ENCODE measurements around the gene GGPS1. TPM values are rescaled to one million over a fixed set of nuclear protein-coding genes. Genes with fewer than 3 reads are reported as not detected.

GGPS1 gene
- total RNA-seq, 1 donor from 2014 or later: 29.8 TPM

- H3K9me3 Mint-ChIP-seq: no peaks in the 10 kb centered on the region
Measured at GRCh38 chr1:235329139-235329902, 951 bp downstream of the GGPS1 start.

GRCh38 chr1:235330918-235331285 is 2.5 kb downstream of the GGPS1 start:
- Mint-ChIP-seq H3K9me3 (no peaks in the 10 kb centered on the region), H3K4me1 (ENCODE audit: low read depth) (peaks cover 14% of the 10 kb centered on the region), H3K27me3 (ENCODE audit: insufficient read depth) (no peaks in the 10 kb centered on the region), H3K36me3 (ENCODE audit: low read depth) (peaks cover 26% of the 10 kb centered on the region), H3K27ac (no peak overlapping the region), H3K4me3 (no peak overlapping the region)
- intact Hi-C loops (cut with micrococcal nuclease): no loop called here
- DNase-seq (ENCODE audit: low spot score): no peak

More at GRCh38 chr1:235329139-235329902, 951 bp downstream of the GGPS1 start:
- no peak for DNase-seq (ENCODE audit: low spot score)
- Mint-ChIP-seq H3K4me3 (no peak overlapping the region), H3K36me3 (ENCODE audit: low read depth) (peaks cover 29% of the 10 kb centered on the region), H3K27ac (no peak overlapping the region), H3K27me3 (ENCODE audit: insufficient read depth) (no peaks in the 10 kb centered on the region), H3K4me1 (ENCODE audit: low read depth) (peaks cover 27% of the 10 kb centered on the region)
- intact Hi-C loops (cut with micrococcal nuclease): loop anchor here (1.0 to 5.0 kb wide), 10 partner anchors 8 to 851 kb away; partner anchors contain the start of gene TARBP1

DNA sequence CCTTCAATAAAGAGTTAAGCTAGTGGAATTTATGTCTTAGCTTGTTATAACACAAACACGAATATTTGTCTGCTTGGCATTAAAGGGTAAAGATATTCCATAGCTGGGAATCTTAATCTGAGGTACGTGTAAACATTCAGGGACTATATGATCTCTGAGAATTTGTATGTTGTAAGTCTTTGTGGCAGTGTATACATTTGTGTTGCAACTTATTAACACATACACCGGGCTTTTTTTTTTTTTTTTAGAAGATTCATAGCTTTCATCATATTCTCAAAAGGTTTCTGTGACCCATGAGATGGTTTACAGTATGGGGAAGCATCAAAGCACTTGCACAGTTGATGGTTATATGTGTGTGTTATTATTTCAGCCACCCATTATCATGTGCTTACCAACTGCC is 3.0 kb downstream of the GGPS1 start:
- Mint-ChIP-seq H3K4me1 (ENCODE audit: low read depth) (peaks cover 9% of the 10 kb centered on the region), H3K27me3 (ENCODE audit: insufficient read depth) (no peaks in the 10 kb centered on the region), H3K27ac (no peak overlapping the region), H3K9me3 (no peaks in the 10 kb centered on the region), H3K36me3 (ENCODE audit: low read depth) (peaks cover 23% of the 10 kb centered on the region), H3K4me3 (no peak overlapping the region)
- DNase-seq (ENCODE audit: low spot score): no peak
- intact Hi-C loops (cut with micrococcal nuclease): no loop called here

DNA sequence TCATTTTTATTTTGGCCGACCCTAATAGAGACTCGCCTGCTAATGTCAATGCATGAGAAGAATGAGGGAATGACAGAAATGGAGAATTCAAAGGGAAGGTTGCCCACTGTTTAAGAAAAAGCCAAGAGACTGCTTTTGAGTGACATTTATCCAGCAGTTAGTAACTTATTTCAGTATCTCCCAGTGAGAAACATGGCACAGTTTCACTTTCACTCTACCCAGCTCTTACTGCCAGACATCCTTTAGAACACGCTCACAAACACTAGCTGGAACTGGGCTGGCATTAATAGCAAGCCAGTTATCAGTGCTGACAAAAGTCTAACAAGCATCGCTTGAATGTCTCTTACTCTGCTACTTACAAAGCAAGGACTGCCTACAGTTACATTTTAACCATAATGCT is 8.5 kb downstream of the GGPS1 start:
- intact Hi-C loops (cut with micrococcal nuclease): loop anchor here (1.0 kb wide), 1 partner anchor 8 kb away; no protein-coding TSS in a partner anchor
- H3K9me3 Mint-ChIP-seq: no peaks in the 10 kb centered on the region
- peaks cover 14% of the 10 kb centered on the region for H3K4me1 Mint-ChIP-seq (ENCODE audit: low read depth)
- H3K27ac Mint-ChIP-seq: peak overlapping the region; percentile 71
- peak overlapping the region; percentile 49 for H3K4me3 Mint-ChIP-seq
- no peaks in the 10 kb centered on the region for H3K27me3 Mint-ChIP-seq (ENCODE audit: insufficient read depth)
- peak; percentile 21 for DNase-seq (ENCODE audit: low spot score)
- peaks cover 13% of the 10 kb centered on the region for H3K36me3 Mint-ChIP-seq (ENCODE audit: low read depth)

DNA sequence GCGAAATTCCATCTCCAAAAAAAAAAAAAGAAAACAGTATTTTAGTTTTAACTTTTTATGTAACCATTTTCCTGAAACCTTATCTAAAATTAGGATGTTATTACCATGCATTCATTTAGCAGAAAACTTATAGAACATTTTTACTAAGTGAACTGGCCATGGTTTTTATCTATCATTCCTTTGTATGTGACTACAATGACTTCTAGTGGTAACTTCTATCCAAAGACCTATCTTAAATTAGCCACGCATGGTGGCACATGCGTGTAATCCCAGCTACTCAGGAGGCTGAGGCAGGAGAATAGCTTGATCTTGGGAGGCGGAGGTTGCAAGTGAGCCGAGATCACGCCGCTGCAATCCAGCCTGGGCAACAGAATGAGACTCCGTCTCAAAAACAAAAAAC is 11.4 kb downstream of the GGPS1 start:
- Mint-ChIP-seq H3K27ac (no peak overlapping the region), H3K36me3 (ENCODE audit: low read depth) (peaks cover 15% of the 10 kb centered on the region), H3K27me3 (ENCODE audit: insufficient read depth) (no peaks in the 10 kb centered on the region), H3K4me3 (no peak overlapping the region), H3K9me3 (no peaks in the 10 kb centered on the region), H3K4me1 (ENCODE audit: low read depth) (peaks cover 9% of the 10 kb centered on the region)
- no peak for DNase-seq (ENCODE audit: low spot score)
- intact Hi-C loops (cut with micrococcal nuclease): no loop called here

DNA sequence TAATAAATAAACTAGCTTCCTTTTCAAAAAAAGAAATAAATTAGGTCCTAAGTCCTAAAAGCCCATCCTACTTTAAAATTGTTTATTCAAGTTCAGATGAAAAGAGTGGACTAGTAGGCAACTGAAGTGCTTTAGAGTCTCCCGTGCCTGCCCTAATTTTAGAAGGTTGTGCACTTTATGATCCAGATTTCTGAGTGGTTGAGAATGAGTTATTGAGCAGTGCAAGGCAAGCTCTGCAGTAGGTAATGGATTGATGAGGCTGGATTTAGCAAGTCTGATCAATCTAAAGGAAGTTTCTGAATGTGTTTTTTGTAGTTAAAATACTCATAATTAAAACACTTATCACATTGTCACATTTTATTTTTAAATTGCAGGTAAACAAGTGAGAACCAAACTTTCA is 13.0 kb downstream of the GGPS1 start:
- Mint-ChIP-seq H3K27me3 (ENCODE audit: insufficient read depth) (no peaks in the 10 kb centered on the region), H3K9me3 (no peaks in the 10 kb centered on the region), H3K36me3 (ENCODE audit: low read depth) (peaks cover 22% of the 10 kb centered on the region), H3K27ac (no peak overlapping the region), H3K4me3 (no peak overlapping the region), H3K4me1 (ENCODE audit: low read depth) (peaks cover 9% of the 10 kb centered on the region)
- intact Hi-C loops (cut with micrococcal nuclease): no loop called here
- DNase-seq (ENCODE audit: low spot score): no peak

DNA sequence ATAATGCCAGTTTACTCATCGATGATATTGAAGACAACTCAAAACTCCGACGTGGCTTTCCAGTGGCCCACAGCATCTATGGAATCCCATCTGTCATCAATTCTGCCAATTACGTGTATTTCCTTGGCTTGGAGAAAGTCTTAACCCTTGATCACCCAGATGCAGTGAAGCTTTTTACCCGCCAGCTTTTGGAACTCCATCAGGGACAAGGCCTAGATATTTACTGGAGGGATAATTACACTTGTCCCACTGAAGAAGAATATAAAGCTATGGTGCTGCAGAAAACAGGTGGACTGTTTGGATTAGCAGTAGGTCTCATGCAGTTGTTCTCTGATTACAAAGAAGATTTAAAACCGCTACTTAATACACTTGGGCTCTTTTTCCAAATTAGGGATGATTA is 13.7 kb downstream of the GGPS1 start:
- Mint-ChIP-seq H3K36me3 (ENCODE audit: low read depth) (peaks cover 23% of the 10 kb centered on the region), H3K9me3 (no peaks in the 10 kb centered on the region), H3K4me1 (ENCODE audit: low read depth) (peaks cover 3% of the 10 kb centered on the region), H3K4me3 (no peak overlapping the region), H3K27ac (no peak overlapping the region), H3K27me3 (ENCODE audit: insufficient read depth) (no peaks in the 10 kb centered on the region)
- intact Hi-C loops (cut with micrococcal nuclease): no loop called here
- no peak for DNase-seq (ENCODE audit: low spot score)

- no peaks in the 10 kb centered on the region for H3K4me1 Mint-ChIP-seq (ENCODE audit: low read depth)
- peaks cover 23% of the 10 kb centered on the region for H3K36me3 Mint-ChIP-seq (ENCODE audit: low read depth)
- intact Hi-C loops (cut with micrococcal nuclease): no loop called here
- DNase-seq (ENCODE audit: low spot score): no peak
- no peak overlapping the region for H3K4me3 Mint-ChIP-seq
- no peak overlapping the region for H3K27ac Mint-ChIP-seq
- no peaks in the 10 kb centered on the region for H3K9me3 Mint-ChIP-seq
- H3K27me3 Mint-ChIP-seq (ENCODE audit: insufficient read depth): no peaks in the 10 kb centered on the region
Measured at GRCh38 chr1:235342471-235342870, 14.1 kb downstream of the GGPS1 start.

GRCh38 chr1:235343726-235344125 is 15.4 kb downstream of the GGPS1 start:
- Mint-ChIP-seq H3K36me3 (ENCODE audit: low read depth) (peaks cover 23% of the 10 kb centered on the region), H3K4me3 (no peak overlapping the region), H3K27me3 (ENCODE audit: insufficient read depth) (no peaks in the 10 kb centered on the region), H3K27ac (no peak overlapping the region), H3K9me3 (no peaks in the 10 kb centered on the region), H3K4me1 (ENCODE audit: low read depth) (no peaks in the 10 kb centered on the region)
- intact Hi-C loops (cut with micrococcal nuclease): no loop called here
- DNase-seq (ENCODE audit: low spot score): no peak

- intact Hi-C loops (cut with micrococcal nuclease): no loop called here
- Mint-ChIP-seq H3K27ac (no peak overlapping the region), H3K9me3 (no peaks in the 10 kb centered on the region), H3K27me3 (ENCODE audit: insufficient read depth) (peaks cover 2% of the 10 kb centered on the region), H3K4me3 (no peak overlapping the region), H3K4me1 (ENCODE audit: low read depth) (no peaks in the 10 kb centered on the region), H3K36me3 (ENCODE audit: low read depth) (peaks cover 4% of the 10 kb centered on the region)
- no peak for DNase-seq (ENCODE audit: low spot score)
Measured at GRCh38 chr1:235351441-235351840, 23.1 kb downstream of the GGPS1 start.

- no peak overlapping the region for H3K4me3 Mint-ChIP-seq
- H3K4me1 Mint-ChIP-seq (ENCODE audit: low read depth): no peaks in the 10 kb centered on the region
- no peaks in the 10 kb centered on the region for H3K9me3 Mint-ChIP-seq
- intact Hi-C loops (cut with micrococcal nuclease): no loop called here
- H3K36me3 Mint-ChIP-seq (ENCODE audit: low read depth): peaks cover 2% of the 10 kb centered on the region
- peaks cover 2% of the 10 kb centered on the region for H3K27me3 Mint-ChIP-seq (ENCODE audit: insufficient read depth)
- DNase-seq (ENCODE audit: low spot score): no peak
- H3K27ac Mint-ChIP-seq: no peak overlapping the region
Measured at GRCh38 chr1:235351898-235352297, 23.5 kb downstream of the GGPS1 start.

DNA sequence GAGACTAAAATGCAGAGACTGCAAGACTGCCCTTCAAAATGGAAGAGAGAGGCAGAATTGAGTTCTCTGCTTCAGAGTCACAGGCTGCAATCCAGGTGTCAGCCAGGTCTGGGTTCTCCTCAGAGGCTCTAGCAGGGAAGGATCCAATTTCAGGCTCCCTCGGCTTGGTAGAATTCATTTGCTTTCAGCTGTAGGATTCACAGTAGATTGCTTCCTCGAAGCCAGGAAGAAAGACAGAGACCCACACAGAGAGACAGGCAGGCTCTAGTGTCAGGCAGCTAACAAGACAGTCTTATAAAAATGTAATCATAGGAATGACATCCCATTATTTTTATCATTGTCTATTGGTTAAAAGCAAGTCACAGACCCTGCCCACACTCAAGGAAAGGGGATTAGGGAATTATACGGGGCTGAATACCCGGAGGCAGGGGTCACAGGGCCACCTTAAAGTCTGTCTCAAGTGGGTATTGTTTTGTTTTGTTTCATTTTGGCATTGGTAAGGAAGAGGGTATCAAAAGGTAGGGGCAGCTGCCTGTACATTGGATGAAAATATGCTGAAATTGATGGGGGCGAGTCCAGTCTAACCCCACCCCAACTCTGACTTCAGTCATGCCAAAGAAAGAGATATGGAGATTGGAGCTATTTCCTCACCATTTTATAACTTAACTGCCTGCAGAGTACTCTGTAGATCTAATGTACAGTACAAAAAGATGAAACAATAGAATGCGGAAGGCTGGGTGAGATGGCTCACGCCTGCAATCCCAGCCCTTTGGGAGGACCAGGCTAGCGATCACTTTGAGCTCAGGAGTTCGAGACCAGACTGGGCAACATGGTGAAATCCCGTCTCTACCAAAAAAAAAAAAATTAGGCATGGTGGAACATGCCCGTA is 29.4 kb downstream of the GGPS1 start:
- intact Hi-C loops (cut with micrococcal nuclease): loop anchor here (1.0 kb wide), 1 partner anchor 30 kb away; no protein-coding TSS in a partner anchor
- Mint-ChIP-seq H3K27ac (no peak overlapping the region), H3K27me3 (ENCODE audit: insufficient read depth) (peaks cover 2% of the 10 kb centered on the region), H3K36me3 (ENCODE audit: low read depth) (no peaks in the 10 kb centered on the region), H3K9me3 (no peaks in the 10 kb centered on the region), H3K4me1 (ENCODE audit: low read depth) (no peaks in the 10 kb centered on the region), H3K4me3 (no peak overlapping the region)
- DNase-seq (ENCODE audit: low spot score): no peak

GRCh38 chr1:235358899-235359298 is 30.5 kb downstream of the GGPS1 start:
- H3K4me3 Mint-ChIP-seq: no peak overlapping the region

More at GRCh38 chr1:235358899-235359298, 30.5 kb downstream of the GGPS1 start:
- Mint-ChIP-seq H3K9me3 (no peaks in the 10 kb centered on the region), H3K27ac (no peak overlapping the region), H3K36me3 (ENCODE audit: low read depth) (no peaks in the 10 kb centered on the region), H3K27me3 (ENCODE audit: insufficient read depth) (peaks cover 2% of the 10 kb centered on the region), H3K4me1 (ENCODE audit: low read depth) (no peaks in the 10 kb centered on the region)
- DNase-seq (ENCODE audit: low spot score): no peak
- intact Hi-C loops (cut with micrococcal nuclease): no loop called here

All from activated T-helper 1 cell treated with anti-CD3 and anti-CD28 coated beads, Interleukin-12 subunit alpha, Interleukin-12 subunit beta, Interleukin-2, Interleukin-4 antibody, amounts not matched to agents 30 ng/mL and 10 ng/mL and 1 ng/mL, durations not matched to agents 14 hours and 24 hours and 36 hours (primary cell).